Limb (tissue), 2 donors: ENCODE data around the gene ITCH.
"Not testable (repeated sequence)": the region's sequence is repeated elsewhere in the genome, so short reads cannot be mapped to it uniquely, and the experiment has no call there.

Experiments used
- DNase-seq, 2 donors: peaks; one replicate each; pipeline ENCODE4 v3.0.0-alpha.2; 2016; ENCODE audit errors: extremely low spot score in 2 of 2

Gene ITCH

GRCh38 chr20:34452281-34452982, 89.4 kb downstream of the ITCH start:
- DNase-seq, result no peak

- no peak for DNase-seq
These were observed 95.6 kb downstream of the ITCH start for GRCh38 chr20:34458631-34459030.

GRCh38 chr20:34459209-34459897, 96.3 kb downstream of the ITCH start:
- DNase-seq, result no peak

- DNase-seq, result no peak
These were observed 98.7 kb downstream of the ITCH start for GRCh38 chr20:34461779-34462087.

- no peak for DNase-seq
These were observed 105.9 kb downstream of the ITCH start for GRCh38 chr20:34468951-34469350.

GRCh38 chr20:34472246-34472925, 109.3 kb downstream of the ITCH start:
- DNase-seq, result peak in 1 of 2 donors; percentile 27

GRCh38 chr20:34473262-34473883, 110.3 kb downstream of the ITCH start:
- peak in 1 of 2 donors; percentile 41 for DNase-seq

GRCh38 chr20:34475979-34476736, 113.1 kb downstream of the ITCH start:
- DNase-seq, result peak; percentile 11 to 57

GRCh38 chr20:34479627-34480026, 116.6 kb downstream of the ITCH start:
- no peak for DNase-seq

- not testable (repeated sequence) for DNase-seq
These were observed 119.1 kb downstream of the ITCH start for GRCh38 chr20:34482154-34482553.

- DNase-seq, result not testable (repeated sequence)
These were observed 120.6 kb downstream of the ITCH start for GRCh38 chr20:34483585-34484220.

GRCh38 chr20:34485068-34485634, 122.1 kb downstream of the ITCH start:
- DNase-seq, result no peak

- no peak for DNase-seq
These were observed 128.3 kb downstream of the ITCH start for GRCh38 chr20:34491226-34491931.

GRCh38 chr20:34491932-34492509, 128.9 kb downstream of the ITCH start:
- DNase-seq, result no peak

- no peak for DNase-seq
These were observed 130.6 kb downstream of the ITCH start for GRCh38 chr20:34493646-34494045.

GRCh38 chr20:34495307-34495706, 132.2 kb downstream of the ITCH start:
- DNase-seq, result no peak

GRCh38 chr20:34495916-34496315, 132.8 kb downstream of the ITCH start:
- DNase-seq, result no peak

GRCh38 chr20:34497596-34497995, 134.5 kb downstream of the ITCH start:
- not testable (repeated sequence) for DNase-seq

GRCh38 chr20:34500823-34501222, 137.8 kb downstream of the ITCH start:
- no peak for DNase-seq

GRCh38 chr20:34506480-34506879, 143.4 kb downstream of the ITCH start:
- DNase-seq, result no peak
